ENCODE measurements around the gene PER2.

The PER2 gene

GRCh38 chr2:238225121-238225520, 63.3 kb downstream of the PER2 start:
- no peak for DNase-seq

DNA sequence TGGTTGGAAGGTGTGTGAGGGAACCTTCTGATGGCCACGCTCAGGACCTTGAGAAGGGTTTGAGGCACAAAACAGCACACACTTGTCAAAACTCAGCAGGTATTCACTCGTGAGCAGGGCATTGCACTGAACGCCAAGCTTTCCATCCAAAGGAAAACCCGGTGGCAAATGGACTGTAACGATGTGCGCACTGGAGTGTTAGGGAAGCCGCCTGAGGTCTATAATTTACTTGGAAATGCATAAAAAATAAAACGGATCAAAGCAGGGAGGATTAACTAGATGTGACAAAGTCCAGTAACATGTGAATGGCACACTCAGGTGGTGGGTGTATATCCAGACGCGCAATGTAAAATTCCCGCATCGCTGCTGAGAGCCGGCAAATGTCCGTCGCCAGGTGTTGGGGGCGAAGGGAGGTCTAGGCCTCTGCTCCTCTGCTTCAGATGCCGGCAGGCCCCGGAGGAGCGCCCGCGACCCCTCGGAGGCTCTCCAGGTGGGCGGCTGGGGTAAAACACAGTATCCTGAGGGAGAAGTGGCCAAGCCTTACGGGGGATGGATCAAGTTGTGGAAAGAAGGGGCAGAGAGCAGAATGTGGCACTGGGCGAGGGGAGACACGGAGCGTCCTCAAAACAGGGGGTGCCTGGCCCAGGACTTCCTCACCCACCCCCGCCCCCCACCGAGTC, 63.9 kb downstream of the PER2 start:
- no peak for DNase-seq

DNA sequence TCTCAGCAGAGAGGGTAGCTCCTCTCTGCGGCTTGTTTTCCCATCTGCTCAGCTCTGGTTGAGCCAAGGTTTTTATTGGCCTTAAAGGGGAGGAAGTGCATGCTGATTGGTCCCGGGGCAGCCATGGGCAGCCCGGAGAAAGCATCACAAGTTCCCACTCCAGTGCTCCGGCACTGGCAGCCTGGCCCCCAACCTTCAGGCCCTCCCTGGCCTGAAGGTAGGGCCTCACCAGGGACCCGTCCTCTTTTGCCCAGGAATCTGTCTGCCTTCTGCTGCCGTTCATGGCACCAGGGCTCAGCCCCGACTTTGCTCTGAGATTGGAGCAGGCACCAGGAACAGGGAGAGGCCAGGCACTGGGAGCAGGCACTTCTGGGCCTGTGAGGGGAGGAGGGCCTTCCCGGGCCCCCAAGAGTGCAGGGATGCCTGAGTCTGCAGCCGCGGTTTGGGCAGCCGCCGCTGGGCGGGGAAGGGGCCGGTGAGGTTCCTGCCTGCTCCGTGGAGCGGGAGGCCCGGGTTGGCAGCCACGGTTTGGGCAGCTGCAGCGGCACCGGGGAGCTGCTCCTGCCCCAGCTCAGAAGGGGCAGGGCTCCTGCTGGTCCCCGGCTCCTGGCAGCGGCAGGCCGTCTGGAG, 67.4 kb downstream of the PER2 start:
- no peak for DNase-seq

DNA sequence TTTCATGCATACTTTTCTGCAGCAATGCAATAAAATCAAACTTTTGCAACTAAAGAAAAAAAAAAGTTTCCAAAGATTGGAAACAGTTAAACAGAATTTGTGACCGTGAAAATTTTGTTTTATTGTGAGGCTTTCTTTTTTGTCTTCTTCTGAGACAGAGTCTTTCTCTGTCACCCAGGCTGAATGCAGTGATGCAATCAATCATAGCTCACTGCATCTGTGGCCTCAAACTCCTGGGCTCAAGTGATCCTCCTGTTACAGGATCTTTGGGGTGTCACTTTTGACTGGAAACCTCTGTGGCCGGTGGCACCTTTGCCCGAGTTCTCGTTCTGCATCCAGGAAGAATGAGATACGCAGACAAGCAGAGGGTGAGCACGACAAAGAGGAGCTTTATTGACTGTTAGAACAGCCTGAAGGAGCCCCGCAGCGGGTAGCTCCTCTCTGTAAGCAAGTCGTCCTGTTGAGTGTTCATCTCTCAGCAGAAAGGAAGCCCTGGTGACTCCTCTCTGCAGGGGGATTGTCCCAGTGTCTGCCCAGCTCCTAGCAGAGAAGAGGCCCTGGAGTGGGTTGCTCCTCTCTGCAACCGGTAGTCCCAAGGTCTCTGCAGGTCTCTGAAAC, 68.0 kb downstream of the PER2 start:
- no peak for DNase-seq

DNA sequence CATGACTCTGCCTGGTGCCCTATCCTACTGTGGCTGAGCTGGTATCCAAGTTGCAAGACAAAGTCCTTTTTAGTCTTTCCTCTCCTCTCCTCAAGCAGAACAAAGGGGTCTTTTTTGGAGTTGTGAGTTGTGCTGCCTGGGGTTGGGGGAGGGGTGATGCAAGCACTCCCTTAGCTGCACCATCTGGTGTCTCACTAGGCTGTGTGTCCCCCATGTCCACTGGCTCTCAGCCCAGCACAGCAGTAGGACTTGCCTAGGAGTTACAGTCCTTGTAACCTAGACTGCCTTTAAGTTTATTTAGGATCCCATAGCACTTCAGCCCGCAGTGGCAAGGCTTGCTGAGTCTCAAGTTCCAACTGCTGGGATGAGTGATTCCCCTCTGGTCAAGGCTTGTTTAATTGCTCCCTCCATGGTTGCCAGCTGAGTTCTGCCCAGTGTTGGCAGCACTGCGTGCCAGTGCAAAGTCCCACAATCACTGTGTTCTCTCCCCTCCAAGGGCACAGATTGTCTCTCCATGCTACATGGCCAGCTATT, 71.7 kb downstream of the PER2 start:
- peak; percentile 74 for DNase-seq

GRCh38 chr2:238207006-238207405, 81.4 kb downstream of the PER2 start:
- DNase-seq = no peak

- no peak for DNase-seq
Observed at GRCh38 chr2:238203973-238204683, 84.3 kb downstream of the PER2 start.

DNA sequence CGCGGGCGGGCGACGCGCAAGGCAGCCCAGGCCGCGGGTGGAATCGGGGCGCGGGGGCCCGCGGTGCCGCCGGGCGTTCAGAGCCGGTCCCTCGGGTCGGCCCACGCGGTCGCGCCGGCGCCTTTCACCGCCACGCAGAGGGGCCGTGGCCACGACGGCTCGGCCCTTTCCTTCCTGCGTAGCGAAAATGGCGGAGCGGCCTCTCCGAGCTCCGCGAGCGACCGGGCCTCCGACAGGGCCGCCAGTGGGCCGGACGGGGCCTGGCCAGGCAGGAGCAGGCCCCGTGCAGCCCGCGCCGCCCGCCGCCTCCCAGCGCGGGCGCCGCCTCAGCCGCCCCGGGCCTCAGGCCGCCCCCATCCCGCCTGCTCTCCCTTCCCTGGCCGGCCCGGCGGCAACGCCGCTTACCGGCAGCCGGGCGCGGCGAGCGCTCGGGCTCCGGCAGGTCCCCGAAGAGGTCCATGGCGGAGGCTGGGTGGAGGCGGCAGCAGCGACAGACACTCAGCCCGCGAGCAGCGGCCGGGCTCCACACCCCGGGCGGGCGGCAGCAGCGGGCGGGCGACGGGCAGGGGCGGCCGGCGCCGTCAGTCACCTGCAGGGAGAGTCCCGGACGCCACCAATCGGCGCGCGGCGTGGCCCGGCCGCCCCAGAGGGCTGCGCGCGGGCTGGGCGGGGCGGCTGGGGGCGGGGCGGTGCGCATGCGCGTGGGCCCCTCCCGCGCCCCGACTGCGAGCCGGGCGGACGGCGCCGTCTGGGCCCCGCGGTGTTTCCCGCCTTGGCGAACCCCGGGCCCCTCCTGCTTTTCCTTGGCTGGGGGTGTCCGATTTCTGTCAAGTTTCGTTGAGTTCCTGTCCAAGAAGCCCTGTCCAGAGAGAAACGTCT, 85.1 kb downstream of the PER2 start, which contains the start of gene ILKAP:
Gene ILKAP (minus strand): TSS at position 602 of the 879 bp plus-strand sequence. CDS start 142 bp downstream, at position 460.
- DNase-seq = peak; percentile 89

DNA sequence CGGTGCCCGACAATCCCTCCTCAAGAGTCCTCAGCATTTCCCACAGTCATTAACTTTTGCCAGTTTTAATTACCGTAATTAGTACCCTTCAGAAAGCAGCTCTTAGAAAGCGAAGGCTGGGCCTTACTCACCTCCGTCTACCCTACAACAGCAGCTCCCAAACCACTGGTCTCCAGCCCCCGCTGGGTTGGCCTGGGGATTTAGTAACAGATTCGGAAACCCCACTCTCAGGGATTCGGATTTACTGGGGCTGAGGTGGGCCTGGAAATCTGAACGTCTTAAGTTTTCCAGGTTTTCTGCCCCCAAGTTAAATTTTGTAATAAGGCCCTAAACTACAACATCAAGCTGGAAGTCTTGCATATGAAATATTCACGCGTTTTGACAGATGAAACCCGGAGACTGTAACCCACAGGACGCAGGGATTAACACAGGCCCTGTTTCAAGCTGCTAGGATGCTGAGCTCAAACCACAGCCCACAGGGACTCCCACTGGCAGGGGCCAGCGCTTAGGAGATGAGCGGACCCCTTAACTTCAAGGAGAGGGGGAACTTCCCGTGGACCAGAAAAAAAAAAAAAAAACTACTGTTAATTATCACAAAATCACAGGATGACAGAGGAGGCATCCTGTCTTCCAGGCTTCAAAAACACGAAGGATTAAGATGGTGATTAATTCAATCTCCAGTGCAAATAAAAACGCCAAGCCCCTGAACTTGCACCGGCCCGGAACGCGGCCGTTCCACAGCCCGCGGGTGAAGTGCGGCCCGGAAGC, 85.9 kb downstream of the PER2 start:
- DNase-seq = peak; percentile 79

Data from NCI-H69 (cell line).